Mesenchymal stem cell (in vitro differentiated cells and primary cell): Measurements from ENCODE around the gene DISC1.

Experiments used
- DNase-seq: peaks from one replicate; pipeline ENCODE4 v3.0.0-alpha.2; 2013
- H2AFZ ChIP-seq: one replicate; pipeline ENCODE4 v1.6.1; 2013; ENCODE audit warnings: low read depth, mild to moderate bottlenecking, control low read depth, inconsistent platforms, low read length, moderate library complexity
- H2AK5ac ChIP-seq: 2 replicates; pipeline ENCODE4 v1.6.1; 2013; ENCODE audit warnings: low read length, moderate library complexity, mild to moderate bottlenecking, inconsistent platforms; ENCODE audit not compliant: severe bottlenecking
- H2BK120ac ChIP-seq: one replicate; pipeline ENCODE4 v1.6.1; 2013; ENCODE audit warnings: low read depth, mild to moderate bottlenecking, inconsistent platforms, low read length, moderate library complexity
- H2BK12ac ChIP-seq, 2 experiments: one replicate each; pipeline ENCODE4 v1.6.1; 2013; ENCODE audit warnings: inconsistent platforms in 2 of 2, low read length in 2 of 2, mild to moderate bottlenecking in 2 of 2, moderate library complexity in 2 of 2, control low read depth in 1 of 2
- H2BK15ac ChIP-seq: one replicate; pipeline ENCODE4 v1.6.1; 2013; ENCODE audit warnings: mild to moderate bottlenecking, low read depth, inconsistent platforms; ENCODE audit not compliant: poor library complexity, severe bottlenecking
- H2BK5ac ChIP-seq: 2 replicates; pipeline ENCODE4 v1.6.1; 2013; ENCODE audit warnings: low read depth, mild to moderate bottlenecking, low read length, control low read depth, inconsistent platforms; ENCODE audit not compliant: poor library complexity, severe bottlenecking
- H3K14ac ChIP-seq, 2 experiments: one replicate each; pipeline ENCODE4 v1.6.1; 2013; ENCODE audit warnings: inconsistent platforms in 2 of 2, low read length in 2 of 2, control low read depth in 1 of 2, mild to moderate bottlenecking in 1 of 2, moderate library complexity in 1 of 2
- H3K18ac ChIP-seq, 2 experiments: one replicate each; pipeline ENCODE4 v1.6.1; 2013; ENCODE audit warnings: inconsistent platforms in 2 of 2, low read length in 2 of 2, control low read depth in 1 of 2, low read depth in 1 of 2, mild to moderate bottlenecking in 1 of 2
- H3K23ac ChIP-seq, 2 experiments: one replicate each; pipeline ENCODE4 v1.6.1; 2013; ENCODE audit warnings: inconsistent platforms in 2 of 2, low read length in 2 of 2, mild to moderate bottlenecking in 2 of 2, moderate library complexity in 2 of 2, control low read depth in 1 of 2
- H3K27ac ChIP-seq: 2 replicates; pipeline ENCODE4 v1.5.1; 2013; ENCODE audit warnings: mild to moderate bottlenecking, moderate library complexity, low read length, control low read depth, inconsistent platforms; ENCODE audit not compliant: poor library complexity, severe bottlenecking
- H3K27me3 ChIP-seq, 2 experiments: 2 replicates each; pipeline versions ENCODE4 v1.6.1 to v1.7.0; 2013; ENCODE audit warnings: low read length in 2 of 2, mild to moderate bottlenecking in 2 of 2, moderate library complexity in 2 of 2, control low read depth in 1 of 2, inconsistent platforms in 1 of 2; ENCODE audit not compliant: control insufficient read depth in 1 of 2, insufficient read depth in 1 of 2
- H3K36me3 ChIP-seq, 2 experiments: 2 replicates each; pipeline versions ENCODE4 v1.6.1 to v1.7.0; 2013; ENCODE audit warnings: low read length in 2 of 2, control low read depth in 1 of 2, inconsistent platforms in 1 of 2, low read depth in 1 of 2, mild to moderate bottlenecking in 1 of 2; ENCODE audit not compliant: insufficient read depth in 2 of 2, control insufficient read depth in 1 of 2
- H3K4ac ChIP-seq, 2 experiments: one replicate each; pipeline ENCODE4 v1.6.1; 2013; ENCODE audit warnings: inconsistent platforms in 2 of 2, low read length in 2 of 2, mild to moderate bottlenecking in 2 of 2, moderate library complexity in 2 of 2, control low read depth in 1 of 2, low read depth in 1 of 2
- H3K4me1 ChIP-seq: 2 replicates; pipeline ENCODE4 v1.6.1; 2013; ENCODE audit warnings: low read depth, low read length, control low read depth; ENCODE audit not compliant: control insufficient read depth, insufficient read depth
- H3K4me2 ChIP-seq: 2 replicates; pipeline ENCODE4 v1.6.1; 2013; ENCODE audit warnings: low read length, mild to moderate bottlenecking, inconsistent platforms; ENCODE audit not compliant: poor library complexity, severe bottlenecking
- H3K4me3 ChIP-seq, 2 experiments: 2 replicates each; pipeline versions ENCODE4 v1.5.1 to v1.7.0; 2013; ENCODE audit warnings: low read length in 2 of 2, mild to moderate bottlenecking in 2 of 2, control low read depth in 1 of 2, low read depth in 1 of 2; ENCODE audit not compliant: insufficient read depth in 1 of 2
- H3K79me1 ChIP-seq: replicated peaks from 2 replicates; pipeline ENCODE4 v1.6.1; 2013; ENCODE audit warnings: mild to moderate bottlenecking, control low read depth, low read length, inconsistent platforms; ENCODE audit not compliant: poor library complexity, severe bottlenecking
- H3K9ac ChIP-seq: 2 replicates; pipeline ENCODE4 v1.7.0; 2013; ENCODE audit warnings: mild to moderate bottlenecking, low read length, moderate library complexity
- H3K9me3 ChIP-seq: 2 replicates; pipeline ENCODE4 v1.7.0; 2013; ENCODE audit warnings: mild to moderate bottlenecking, low read length; ENCODE audit not compliant: control insufficient read depth
- H4K8ac ChIP-seq: one replicate; pipeline ENCODE4 v1.6.1; 2013; ENCODE audit warnings: inconsistent platforms, mild to moderate bottlenecking, low read length, moderate library complexity
- H4K91ac ChIP-seq: one replicate; pipeline ENCODE4 v1.6.1; 2013; ENCODE audit warnings: mild to moderate bottlenecking, low read length, inconsistent platforms
- WGBS: methylation state at CpG from one replicate; pipeline ENCODE4 v1.1.7; 2013; ENCODE audit warnings: mixed read lengths; 5-methylcytosine and 5-hydroxymethylcytosine counted together

DISC1 gene

GRCh38 chr1:231665101-231665500 is 38.5 kb downstream of the DISC1 start:
- Histone ChIP-seq H2AFZ (no peak overlapping the region), H3K27me3 (no peaks in the 10 kb centered on the region), H2BK12ac (no peak overlapping the region), H3K9me3 (no peaks in the 10 kb centered on the region), H3K27ac (no peak overlapping the region), H3K18ac (no peak overlapping the region), H3K4ac (no peak overlapping the region), H4K8ac (no peak overlapping the region), H3K4me2 (no peak overlapping the region), H4K91ac (no peak overlapping the region), H3K36me3 (peaks cover 0 to 2% of the 10 kb centered on the region in 2 experiments), H3K4me3 (no peak overlapping the region), H2BK5ac (no peak overlapping the region), H2BK120ac (no peak overlapping the region), H3K79me1 (peaks cover 38% of the 10 kb centered on the region), H3K9ac (no peak overlapping the region), H3K14ac (no peak overlapping the region), H3K23ac (no peak overlapping the region), H2BK15ac (no peak overlapping the region), H3K4me1 (no peaks in the 10 kb centered on the region), H2AK5ac (no peak overlapping the region)
- WGBS: 53% methylated on average over 4 of the region's 5 CpGs
- DNase-seq: peak; percentile 66

- Histone ChIP-seq H2AFZ (no peak overlapping the region), H3K14ac (peak overlapping the region in 1 of 2 experiments; percentile 50), H3K27ac (no peak overlapping the region), H2BK15ac (no peak overlapping the region), H3K4me1 (no peaks in the 10 kb centered on the region), H3K4me2 (no peak overlapping the region), H3K4me3 (no peak overlapping the region), H2AK5ac (no peak overlapping the region), H3K36me3 (no peaks in the 10 kb centered on the region), H3K9me3 (no peaks in the 10 kb centered on the region), H3K9ac (no peak overlapping the region), H4K91ac (peak overlapping the region; percentile 82), H3K18ac (peak overlapping the region; percentile 65 to 91), H2BK5ac (no peak overlapping the region), H3K23ac (no peak overlapping the region), H3K79me1 (peaks cover 37% of the 10 kb centered on the region), H2BK120ac (peak overlapping the region; percentile 42), H4K8ac (no peak overlapping the region), H3K27me3 (no peaks in the 10 kb centered on the region), H3K4ac (peak overlapping the region; percentile 40 to 82), H2BK12ac (peak overlapping the region; percentile 69 to 94)
- WGBS: 90% methylated on average over 3 of the region's 3 CpGs
- DNase-seq: no peak
Measured at GRCh38 chr1:231665726-231666125, 39.1 kb downstream of the DISC1 start.

- peak overlapping the region; percentile 43 for H4K91ac ChIP-seq
- no peak overlapping the region for H3K4me3 ChIP-seq
- H3K4ac ChIP-seq: peak overlapping the region in 1 of 2 experiments; percentile 73
- no peak overlapping the region for H3K14ac ChIP-seq
- no peak overlapping the region for H3K27ac ChIP-seq
- peak overlapping the region; percentile 34 to 40 for H3K18ac ChIP-seq
- peaks cover 41% of the 10 kb centered on the region for H3K79me1 ChIP-seq
- no peak overlapping the region for H3K23ac ChIP-seq
- no peak overlapping the region for H2BK15ac ChIP-seq
- H2BK5ac ChIP-seq: no peak overlapping the region
- H3K9ac ChIP-seq: no peak overlapping the region
- H2BK12ac ChIP-seq: peak overlapping the region in 1 of 2 experiments; percentile 80
- no peak overlapping the region for H2BK120ac ChIP-seq
- WGBS: 79% methylated on average over 6 of the region's 7 CpGs
- no peaks in the 10 kb centered on the region for H3K36me3 ChIP-seq
- H4K8ac ChIP-seq: peak overlapping the region; percentile 55
- H3K4me1 ChIP-seq: no peaks in the 10 kb centered on the region
- H3K9me3 ChIP-seq: no peaks in the 10 kb centered on the region
- H3K4me2 ChIP-seq: no peak overlapping the region
- no peak overlapping the region for H2AFZ ChIP-seq
- no peak overlapping the region for H2AK5ac ChIP-seq
- H3K27me3 ChIP-seq: no peaks in the 10 kb centered on the region
- no peak for DNase-seq
Measured at GRCh38 chr1:231666220-231666936, 39.8 kb downstream of the DISC1 start.

GRCh38 chr1:231666937-231667608 is 40.5 kb downstream of the DISC1 start:
- H3K14ac ChIP-seq: no peak overlapping the region
- H4K91ac ChIP-seq: peak overlapping the region; percentile 43
- H2BK15ac ChIP-seq: no peak overlapping the region
- H3K79me1 ChIP-seq: peaks cover 36% of the 10 kb centered on the region
- no peak overlapping the region for H3K4me3 ChIP-seq
- peak overlapping the region in 1 of 2 experiments; percentile 77 for H2BK12ac ChIP-seq
- no peak overlapping the region for H3K27ac ChIP-seq
- peak overlapping the region in 1 of 2 experiments; percentile 70 for H3K18ac ChIP-seq
- no peak overlapping the region for H3K4me2 ChIP-seq
- no peak overlapping the region for H3K23ac ChIP-seq
- H4K8ac ChIP-seq: no peak overlapping the region
- DNase-seq: no peak
- no peak overlapping the region for H2BK5ac ChIP-seq
- H3K4me1 ChIP-seq: no peaks in the 10 kb centered on the region
- H2AFZ ChIP-seq: no peak overlapping the region
- WGBS: 29% methylated on average over 1 of the region's 1 CpG
- H3K9ac ChIP-seq: no peak overlapping the region
- no peaks in the 10 kb centered on the region for H3K9me3 ChIP-seq
- no peaks in the 10 kb centered on the region for H3K36me3 ChIP-seq
- no peak overlapping the region for H3K4ac ChIP-seq
- no peak overlapping the region for H2AK5ac ChIP-seq
- H2BK120ac ChIP-seq: peak overlapping the region; percentile 19
- no peaks in the 10 kb centered on the region for H3K27me3 ChIP-seq
